Muscle of leg (tissue), 11 donors: ENCODE results near the gene MYO15A. TPM values are rescaled to one million over a fixed set of nuclear protein-coding genes. Genes with fewer than 3 reads are reported as not detected.

ENCODE experiments used
- DNase-seq: peaks from one replicate; pipeline ENCODE4 v3.0.0; 2013
- H3K27ac ChIP-seq: one replicate; pipeline ENCODE4 v1.5.1; 2013; ENCODE audit warnings: mild to moderate bottlenecking, low read length, control low read depth
- H3K27me3 ChIP-seq: one replicate; pipeline ENCODE4 v1.6.1; 2013; ENCODE audit warnings: low read length; ENCODE audit not compliant: control insufficient read depth, insufficient read depth
- H3K36me3 ChIP-seq: one replicate; pipeline ENCODE4 v1.6.1; 2013; ENCODE audit warnings: low read length; ENCODE audit not compliant: control insufficient read depth, insufficient read depth
- H3K4me1 ChIP-seq: one replicate; pipeline ENCODE4 v1.6.1; 2013; ENCODE audit warnings: low read length; ENCODE audit not compliant: control insufficient read depth, insufficient read depth
- H3K4me3 ChIP-seq: one replicate; pipeline ENCODE4 v1.5.1; 2013; ENCODE audit warnings: low read length, control low read depth
- H3K9me3 ChIP-seq: replicated peaks from 2 replicates; pipeline ENCODE4 v1.6.1; 2013; ENCODE audit warnings: low read depth, low read length; ENCODE audit not compliant: control insufficient read depth
- WGBS: methylation state at CpG from one replicate; pipeline ENCODE4 v1.1.5; 2013; ENCODE audit warnings: missing lambda C conversion rate; ENCODE audit not compliant: insufficient coverage; 5-methylcytosine and 5-hydroxymethylcytosine counted together
- polyA plus RNA-seq, 8 donors: library from polyadenylated mRNA; unstranded; fragments of 120-200 nt; gene quantifications; one replicate each; pipeline versions ENCODE4 v1.2.1 to v1.2.3, GENCODE V29; 2013; ENCODE audit warnings: inconsistent platforms in 1 of 8, low replicate concordance in 1 of 8; ENCODE audit not compliant: insufficient read length in 8 of 8, insufficient read depth in 1 of 8
- total RNA-seq: library from RNA; stranded (reverse); fragments of 120-200 nt; gene quantifications from one replicate; pipeline ENCODE4 v1.2.4, GENCODE V29; 2013

The MYO15A gene
- total and polyA plus RNA-seq, 9 donors: 0.58 to 1.8 (median 1.2) TPM

DNA sequence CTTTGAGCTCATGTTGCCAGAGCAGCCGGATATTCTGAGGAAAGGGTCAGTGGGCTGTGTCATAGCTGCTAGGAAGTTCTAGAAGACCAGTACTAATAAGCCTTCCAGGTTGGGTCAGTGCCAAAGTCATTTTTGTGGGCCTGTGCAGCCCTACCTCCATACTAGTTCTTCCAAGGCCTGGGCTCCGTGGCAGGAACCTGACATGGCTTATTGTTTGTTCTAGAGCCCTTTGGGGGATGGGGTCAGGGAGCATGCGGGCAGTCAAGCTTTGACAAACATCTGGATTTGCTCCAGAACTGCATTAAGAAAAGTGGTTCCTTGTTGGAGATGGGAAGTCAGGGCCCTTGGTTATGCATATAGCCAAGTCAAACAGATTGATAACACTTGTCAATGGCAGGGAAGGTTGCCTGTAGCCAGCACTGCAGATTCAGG is 82.7 kb downstream of the MYO15A start:
- DNase-seq: peak; percentile 57
- Histone ChIP-seq H3K9me3 (no peaks in the 10 kb centered on the region), H3K27me3 (no peaks in the 10 kb centered on the region), H3K36me3 (peaks cover 54% of the 10 kb centered on the region), H3K4me3 (no peak overlapping the region), H3K4me1 (peaks cover 46% of the 10 kb centered on the region), H3K27ac (peak overlapping the region; percentile 25)
- WGBS: 17% methylated on average over 2 of the region's 3 CpGs

DNA sequence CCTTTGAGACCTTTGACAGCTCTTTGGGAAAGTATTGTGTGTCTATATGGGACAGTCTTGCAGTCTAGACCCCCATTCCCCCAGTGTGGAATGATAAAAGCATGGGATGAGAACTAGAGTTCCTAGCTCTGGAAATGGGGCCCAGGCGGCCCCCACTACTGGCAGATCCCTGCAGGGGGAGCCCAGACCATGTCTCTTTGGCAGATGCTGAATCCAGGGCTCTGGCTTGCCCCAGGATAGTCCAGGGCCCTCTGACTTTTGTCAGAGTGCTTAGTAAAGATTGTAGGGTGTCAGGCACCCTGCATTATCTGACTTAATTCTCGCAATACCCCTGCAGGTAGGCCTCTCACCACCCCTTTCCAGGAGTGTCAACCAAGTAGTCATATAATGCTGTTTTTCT is 83.4 kb downstream of the MYO15A start:
- Histone ChIP-seq H3K27me3 (no peaks in the 10 kb centered on the region), H3K27ac (no peak overlapping the region), H3K36me3 (peaks cover 57% of the 10 kb centered on the region), H3K9me3 (no peaks in the 10 kb centered on the region), H3K4me3 (no peak overlapping the region), H3K4me1 (peaks cover 39% of the 10 kb centered on the region)
- DNase-seq: no peak
- WGBS: 75% methylated on average over 1 of the region's 2 CpGs

DNA sequence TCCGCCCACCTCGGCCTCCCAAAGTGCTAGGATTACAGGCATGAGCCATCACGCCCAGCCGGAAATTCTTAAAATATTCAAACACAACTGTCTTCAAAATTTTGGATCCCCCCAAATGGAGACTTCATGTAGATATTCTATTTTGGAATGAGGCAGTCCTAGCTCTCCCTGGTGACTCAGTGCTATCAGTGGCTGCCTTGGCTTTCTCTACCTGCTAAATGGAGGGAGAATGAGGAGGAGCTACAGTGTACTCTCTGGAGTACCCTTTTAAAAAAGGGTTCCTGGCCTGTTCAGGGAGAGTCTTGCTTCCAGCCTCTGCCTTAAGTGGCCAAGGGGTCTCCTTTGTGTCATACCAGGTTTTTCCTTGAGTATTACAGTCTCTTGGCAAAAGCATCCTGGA is 85.8 kb downstream of the MYO15A start:
- no CpG with 5 or more reads among the region's 4 CpGs for WGBS
- Histone ChIP-seq H3K4me1 (peaks cover 23% of the 10 kb centered on the region), H3K27ac (no peak overlapping the region), H3K4me3 (no peak overlapping the region), H3K9me3 (no peaks in the 10 kb centered on the region), H3K36me3 (peaks cover 64% of the 10 kb centered on the region), H3K27me3 (no peaks in the 10 kb centered on the region)
- no peak for DNase-seq

DNA sequence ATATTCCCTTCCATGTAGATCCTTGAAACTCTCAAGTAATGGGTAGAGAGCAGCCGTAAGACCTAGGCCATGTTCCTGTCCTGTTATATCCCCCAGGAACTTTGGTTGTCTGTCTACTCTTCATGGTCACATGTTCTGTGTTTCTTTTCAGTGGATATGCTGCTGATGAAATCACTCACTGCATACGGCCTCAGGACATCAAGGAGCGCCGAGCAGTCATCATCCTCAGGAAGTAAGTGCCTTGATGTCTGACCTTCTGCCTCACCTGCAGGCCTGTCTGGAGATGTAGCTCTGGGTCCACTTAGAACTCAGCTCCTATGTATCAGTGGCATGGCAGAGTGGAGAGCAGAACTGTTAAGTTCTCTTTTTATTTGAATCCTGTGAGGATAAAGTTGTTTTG is 86.2 kb downstream of the MYO15A start:
- Histone ChIP-seq H3K4me1 (peaks cover 21% of the 10 kb centered on the region), H3K27me3 (no peaks in the 10 kb centered on the region), H3K27ac (no peak overlapping the region), H3K36me3 (peaks cover 66% of the 10 kb centered on the region), H3K9me3 (no peaks in the 10 kb centered on the region), H3K4me3 (no peak overlapping the region)
- no peak for DNase-seq
- WGBS: 95% methylated on average over 4 of the region's 4 CpGs

DNA sequence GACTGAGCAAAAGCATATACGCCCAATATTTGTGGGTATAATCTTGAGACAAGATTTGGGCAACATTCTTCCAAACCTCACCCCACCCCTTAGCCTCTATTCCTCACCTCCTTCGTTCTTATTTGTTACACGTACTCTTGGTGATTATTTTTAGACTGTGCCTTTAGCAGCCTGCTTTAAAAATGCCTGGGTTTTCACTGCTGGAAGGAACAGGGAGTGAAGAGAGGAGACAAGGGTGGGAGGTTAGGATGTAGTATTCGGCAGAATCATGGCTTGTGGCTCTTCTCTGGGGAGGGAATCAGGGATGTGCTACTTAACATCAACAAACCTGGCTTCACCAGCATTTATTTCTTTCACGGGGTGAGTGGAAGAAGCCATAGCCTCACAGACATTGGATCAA is 86.7 kb downstream of the MYO15A start:
- Histone ChIP-seq H3K27me3 (no peaks in the 10 kb centered on the region), H3K36me3 (peaks cover 69% of the 10 kb centered on the region), H3K27ac (no peak overlapping the region), H3K4me3 (no peak overlapping the region), H3K4me1 (peaks cover 17% of the 10 kb centered on the region), H3K9me3 (no peaks in the 10 kb centered on the region)
- WGBS: no CpG with 5 or more reads among the region's 5 CpGs
- DNase-seq: no peak

DNA sequence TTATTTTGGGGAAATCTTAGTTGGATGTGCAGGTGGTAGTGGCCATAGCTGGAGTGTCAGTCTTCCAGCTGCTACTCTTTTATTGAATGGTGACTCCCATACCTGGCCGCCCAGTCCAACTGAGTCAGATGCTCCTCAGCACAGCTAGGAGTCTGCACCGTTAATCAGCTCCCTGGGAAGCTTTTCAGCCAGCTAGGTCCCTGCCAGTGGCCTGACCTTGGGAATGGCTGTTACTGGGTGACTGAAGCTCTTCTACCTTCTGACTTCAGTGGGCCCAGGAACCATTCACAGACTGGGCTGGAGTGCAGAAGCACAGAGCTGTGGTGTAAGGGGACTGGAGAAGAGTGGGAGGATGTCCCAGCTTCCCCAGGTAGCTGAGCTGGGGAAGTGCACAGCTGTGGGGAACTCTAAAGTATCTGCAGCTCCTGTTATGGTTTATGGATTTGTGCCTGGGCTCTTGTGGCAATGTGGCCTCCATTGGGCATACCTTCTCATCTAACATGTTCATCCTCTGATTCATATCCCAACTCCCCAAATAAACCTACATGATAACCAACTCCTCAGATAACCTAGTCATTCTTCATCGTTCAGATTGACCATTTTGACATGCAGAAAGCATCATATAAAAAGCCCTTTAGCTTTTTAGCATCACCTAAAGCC is 89.1 kb downstream of the MYO15A start:
- Histone ChIP-seq H3K27me3 (no peaks in the 10 kb centered on the region), H3K4me1 (no peaks in the 10 kb centered on the region), H3K9me3 (no peaks in the 10 kb centered on the region), H3K36me3 (peaks cover 78% of the 10 kb centered on the region), H3K4me3 (no peak overlapping the region), H3K27ac (no peak overlapping the region)
- WGBS: 95% methylated on average over 3 of the region's 3 CpGs
- DNase-seq: no peak

DNA sequence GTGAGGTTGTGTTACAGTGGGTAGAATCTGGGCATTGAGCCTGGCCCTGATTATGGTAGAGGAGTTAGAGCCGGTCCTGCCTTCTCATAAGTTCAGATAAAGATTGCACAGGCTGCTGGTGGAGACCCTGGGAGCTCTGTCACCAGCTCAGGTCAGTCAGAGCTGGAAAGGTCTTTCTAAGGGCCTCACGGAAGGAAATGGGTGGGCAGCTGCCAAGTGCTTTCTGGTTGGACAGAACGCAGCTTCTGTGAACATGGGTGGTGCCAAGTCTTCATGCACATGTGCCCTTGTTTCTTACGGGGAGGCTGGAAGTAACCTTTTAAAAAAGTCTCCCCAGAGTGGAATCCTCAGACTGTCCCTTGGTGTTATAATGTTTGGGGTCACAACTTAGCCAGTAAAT is 90.0 kb downstream of the MYO15A start:
- no peaks in the 10 kb centered on the region for H3K4me1 ChIP-seq
- no peak for DNase-seq
- WGBS: 49% methylated on average over 4 of the region's 4 CpGs
- H3K9me3 ChIP-seq: no peaks in the 10 kb centered on the region
- H3K27me3 ChIP-seq: no peaks in the 10 kb centered on the region
- H3K36me3 ChIP-seq: peaks cover 76% of the 10 kb centered on the region
- H3K27ac ChIP-seq: no peak overlapping the region
- no peak overlapping the region for H3K4me3 ChIP-seq

DNA sequence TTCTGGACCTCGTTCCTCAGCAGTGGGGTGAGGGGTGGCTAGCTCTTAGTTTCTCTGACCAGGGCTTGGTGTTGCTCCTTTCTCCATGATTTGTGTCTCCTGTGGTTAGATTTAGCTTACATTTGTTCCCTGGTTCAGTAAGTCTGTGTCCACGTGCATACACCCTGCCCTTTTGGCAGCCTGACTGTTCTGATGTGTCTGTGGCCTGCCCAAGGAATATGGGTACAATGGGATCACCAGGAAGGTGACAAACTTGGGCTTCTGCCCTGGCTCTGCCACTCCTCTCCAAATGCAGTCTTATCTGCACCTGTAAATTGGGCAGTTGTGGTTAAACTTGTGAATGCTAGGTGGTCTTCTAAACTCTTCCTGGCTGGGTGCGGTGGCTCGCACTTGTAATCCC is 92.6 kb downstream of the MYO15A start:
- Histone ChIP-seq H3K36me3 (peaks cover 79% of the 10 kb centered on the region), H3K4me1 (no peaks in the 10 kb centered on the region), H3K4me3 (no peak overlapping the region), H3K27me3 (no peaks in the 10 kb centered on the region), H3K27ac (no peak overlapping the region), H3K9me3 (no peaks in the 10 kb centered on the region)
- WGBS: 63% methylated on average over 1 of the region's 4 CpGs
- no peak for DNase-seq

DNA sequence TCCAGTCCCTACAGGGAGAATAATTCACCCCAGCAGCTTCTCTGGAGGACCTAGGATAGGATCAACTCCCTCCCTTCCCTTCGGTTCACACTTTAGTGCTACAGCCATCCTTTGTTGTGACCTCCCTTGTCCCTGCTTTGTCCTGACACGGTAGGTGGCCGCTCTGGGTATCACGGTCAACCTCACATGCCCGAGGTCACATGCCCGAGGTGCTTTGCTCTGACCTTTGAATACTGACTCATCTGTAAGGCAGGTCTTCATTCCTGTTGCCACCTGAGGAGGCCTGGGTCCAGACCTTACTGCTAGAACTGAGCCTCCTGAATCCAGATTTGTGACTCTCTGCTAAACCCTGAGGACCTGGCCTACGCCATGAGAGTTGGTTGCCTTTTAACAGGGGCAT is 94.8 kb downstream of the MYO15A start:
- DNase-seq: no peak
- Histone ChIP-seq H3K27ac (no peak overlapping the region), H3K4me3 (no peak overlapping the region), H3K36me3 (peaks cover 76% of the 10 kb centered on the region), H3K9me3 (no peaks in the 10 kb centered on the region), H3K4me1 (no peaks in the 10 kb centered on the region), H3K27me3 (no peaks in the 10 kb centered on the region)
- 75% methylated on average over 7 of the region's 7 CpGs for WGBS

DNA sequence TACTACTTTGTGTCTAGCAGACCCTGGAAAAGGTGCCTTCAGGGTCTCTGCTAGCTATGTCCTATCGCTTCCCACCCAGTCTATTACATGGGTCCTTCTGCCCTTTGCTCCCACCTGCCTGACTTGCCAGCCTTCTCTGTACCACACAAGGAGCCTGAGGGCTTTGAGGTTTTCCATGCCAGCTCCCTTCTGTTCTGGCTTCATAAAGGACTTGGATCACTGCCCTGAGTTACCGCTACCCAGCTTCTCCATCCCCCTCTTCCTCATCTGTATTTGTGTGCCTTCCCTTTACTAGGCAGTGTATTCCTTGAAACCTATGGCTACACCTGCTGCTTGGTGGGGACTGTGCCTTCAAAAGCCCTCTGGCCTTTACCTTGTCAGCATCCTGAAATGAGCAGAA is 97.3 kb downstream of the MYO15A start:
- H3K9me3 ChIP-seq: no peaks in the 10 kb centered on the region
- no peaks in the 10 kb centered on the region for H3K4me1 ChIP-seq
- WGBS: 96% methylated on average over 2 of the region's 2 CpGs
- H3K27me3 ChIP-seq: no peaks in the 10 kb centered on the region
- H3K4me3 ChIP-seq: no peak overlapping the region
- H3K27ac ChIP-seq: no peak overlapping the region
- no peak for DNase-seq
- peaks cover 75% of the 10 kb centered on the region for H3K36me3 ChIP-seq

DNA sequence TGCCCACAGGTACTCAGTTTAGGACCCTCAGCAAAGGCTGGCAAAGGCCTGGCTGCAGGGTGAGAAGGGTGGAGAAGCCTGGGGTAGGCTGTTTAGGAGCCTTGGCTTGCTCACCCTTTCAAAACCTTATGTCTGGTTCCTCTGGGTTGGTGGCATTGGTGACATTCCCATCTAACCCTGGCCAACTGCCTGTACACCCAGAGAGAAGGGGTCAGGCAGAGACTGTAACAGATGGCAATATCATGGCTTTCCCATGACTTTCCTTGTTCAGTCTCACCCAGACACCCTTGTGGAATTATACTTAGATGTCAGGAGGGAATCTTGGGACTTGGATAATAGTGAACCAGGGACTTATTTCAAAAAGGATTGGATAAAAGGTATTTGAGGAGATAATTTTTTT is 98.4 kb downstream of the MYO15A start:
- no peaks in the 10 kb centered on the region for H3K4me1 ChIP-seq
- no peak overlapping the region for H3K27ac ChIP-seq
- no peaks in the 10 kb centered on the region for H3K9me3 ChIP-seq
- H3K27me3 ChIP-seq: no peaks in the 10 kb centered on the region
- peaks cover 73% of the 10 kb centered on the region for H3K36me3 ChIP-seq
- no peak overlapping the region for H3K4me3 ChIP-seq
- no peak for DNase-seq
